Body of pancreas (tissue), 4 donors: ENCODE data around the gene SLFN12L. TPM values are rescaled to one million over a fixed set of nuclear protein-coding genes. Genes with fewer than 3 reads are reported as not detected.
A peak's percentile ranks its signal among the peaks of the same experiment; 100 is the strongest.

Source experiments
- ATAC-seq: fragments of 150-250 bp; one replicate; pipeline ENCODE4 v1.9.1; 2016
- DNase-seq, 4 donors: peaks; one replicate each; pipeline ENCODE4 v3.0.0-alpha.2; 2019
- H3K27ac ChIP-seq, 4 donors: fragments of 200-600 bp; sonication (generic); 1 replicate in 3 of 4; 2 replicates in 1 of 4; pipeline versions ENCODE4 v1.5.1 to v1.6.1; 2016 to 2019; ENCODE audit warnings: mild to moderate bottlenecking in 1 of 4, mixed read lengths in 1 of 4, moderate library complexity in 1 of 4
- H3K27me3 ChIP-seq, 2 donors: fragments of 200-600 bp; sonication (generic); one replicate each; pipeline ENCODE4 v1.6.0; 2016; ENCODE audit warnings: mild to moderate bottlenecking in 1 of 2
- H3K36me3 ChIP-seq, 2 donors: fragments of 200-600 bp; sonication (generic); replicated peaks in 1 of 2; 2 replicates each; pipeline ENCODE4 v1.5.1; 2016; ENCODE audit warnings: low read depth in 2 of 2; ENCODE audit not compliant: insufficient read depth in 1 of 2
- H3K4me1 ChIP-seq: fragments of 200-600 bp; sonication (generic); one replicate; pipeline ENCODE4 v1.6.0; 2016
- H3K4me3 ChIP-seq, 2 donors: fragments of 200-600 bp; sonication (generic); 1 replicate in 1 of 2; 2 replicates in 1 of 2; pipeline ENCODE4 v1.5.1; 2016 to 2019
- H3K9me3 ChIP-seq, 3 donors: fragments of 200-600 bp; sonication (generic); 1 replicate in 2 of 3; 2 replicates in 1 of 3; pipeline ENCODE4 v1.5.1; 2016
- CTCF ChIP-seq, 7 experiments: fragments of 450-650 bp in 4 of 7; fragments of 200-600 bp in 3 of 7; sonication (generic) in 3 of 7; IDR thresholded peaks; one replicate each; pipeline ENCODE4 v1.5.1; 2016 to 2019; ENCODE audit warnings: antibody characterized with exemption in 7 of 7
- POLR2A ChIP-seq, 3 donors: fragments of 450-650 bp; IDR thresholded peaks; one replicate each; pipeline ENCODE4 v1.6.1; 2016; ENCODE audit warnings: antibody characterized with exemption in 3 of 3, mild to moderate bottlenecking in 2 of 3
- WGBS, 2 donors: methylation state at CpG; one replicate each; pipeline ENCODE4 v1.1.5; 2017; 5-methylcytosine and 5-hydroxymethylcytosine counted together
- intact Hi-C: fragments of 100-400 bp; cut with DNase I; formaldehyde crosslinking; loops from one replicate; pipeline ENCODE4 v1.15.1; 2023
- small RNA-seq: library from RNA; depleted of rRNA; stranded (forward); fragments of <200 nt; gene quantifications from one replicate; pipeline ENCODE3, GENCODE V24; 2016
- total RNA-seq, 2 donors: library from RNA; depleted of rRNA; stranded (reverse); fragments of >200 nt; gene quantifications; one replicate each; pipeline ENCODE4 v1.1.0, GENCODE V29; 2016

SLFN12L gene
- total RNA-seq, 2 donors from 2014 or later, result 0.78 to 1.6 TPM

- TF ChIP-seq POLR2A (IDR thresholded peaks at IDR 0.05) (no peak), CTCF (IDR thresholded peaks at IDR 0.05) (no peak)
- Histone ChIP-seq H3K4me3 (no peak overlapping the region), H3K27ac (no peak overlapping the region), H3K4me1 (peaks cover 18% of the 10 kb centered on the region), H3K36me3 (no peaks in the 10 kb centered on the region), H3K9me3 (no peaks in the 10 kb centered on the region), H3K27me3 (no peaks in the 10 kb centered on the region)
- intact Hi-C loops, result no loop called here
- WGBS, 2 donors, result 66 to 75% methylated on average over 2 of the region's 2 CpGs
- DNase-seq (no peak), ATAC-seq (no peak)
Observed at GRCh38 chr17:35429702-35430101, 107.8 kb downstream of the SLFN12L start.

GRCh38 chr17:35428229-35428628 lies 109.2 kb downstream of the SLFN12L start:
- Histone ChIP-seq H3K27me3 (no peaks in the 10 kb centered on the region), H3K27ac (no peak overlapping the region), H3K9me3 (no peaks in the 10 kb centered on the region), H3K36me3 (no peaks in the 10 kb centered on the region), H3K4me1 (peaks cover 9% of the 10 kb centered on the region), H3K4me3 (no peak overlapping the region)
- intact Hi-C loops, result no loop called here
- TF ChIP-seq POLR2A (IDR thresholded peaks at IDR 0.05) (no peak), CTCF (IDR thresholded peaks at IDR 0.05) (no peak)
- WGBS, 2 donors, result 81 to 84% methylated on average over 2 of the region's 2 CpGs
- DNase-seq, result no peak
- ATAC-seq, result no peak

- ATAC-seq (no peak), DNase-seq (no peak)
- no peak overlapping the region for H3K4me3 ChIP-seq
- intact Hi-C loops, result no loop called here
- TF ChIP-seq CTCF (IDR thresholded peaks at IDR 0.05) (no peak), POLR2A (IDR thresholded peaks at IDR 0.05) (no peak)
- 84% methylated on average over 4 of the region's 4 CpGs for WGBS, 2 donors
- no peaks in the 10 kb centered on the region for H3K27me3 ChIP-seq
- H3K4me1 ChIP-seq, result no peaks in the 10 kb centered on the region
- no peaks in the 10 kb centered on the region for H3K36me3 ChIP-seq
- H3K9me3 ChIP-seq, result no peaks in the 10 kb centered on the region
- no peak overlapping the region for H3K27ac ChIP-seq
Observed at GRCh38 chr17:35423761-35424160, 113.7 kb downstream of the SLFN12L start.

Small RNAs within 50 kb of the gene (small RNA-seq; reads per million reads assigned to genes)
- gene AC015911.1 (not detected), gene SNORD7 (252 reads per million, percentile 97 among the genes with 10 or more reads in this experiment)

Other genes starting within 250 kb of the SLFN12L start
- 10 to 100 TPM in 1 of 2 donors, 1 to 10 TPM in 1; 9.2 to 16.6 TPM for gene SLFN11, start 164.1 kb downstream of the SLFN12L start, total RNA-seq
- 1 to 10 TPM; 4.9 to 6.0 TPM for gene SLFN12, start 105.2 kb downstream of the SLFN12L start, total RNA-seq
- gene SLFN13, start 88.9 kb downstream of the SLFN12L start, total RNA-seq, result 1 to 10 TPM; 2.1 to 2.3 TPM
- not detected for gene SLFN14, start 23.1 kb upstream of the SLFN12L start, total RNA-seq
- gene PEX12, start 40.9 kb upstream of the SLFN12L start, total RNA-seq, result 1 to 10 TPM; 3.0 to 3.4 TPM
- gene AP2B1, start 49.6 kb upstream of the SLFN12L start, total RNA-seq, result 10 to 100 TPM; 29.3 to 43.6 TPM
- gene RASL10B, start 194.0 kb upstream of the SLFN12L start, total RNA-seq, result 10 to 100 TPM in 1 of 2 donors, 1 to 10 TPM in 1; 8.8 to 17.8 TPM
- not detected for gene GAS2L2, start 215.6 kb upstream of the SLFN12L start, total RNA-seq
- gene C17orf50, start 223.2 kb upstream of the SLFN12L start, total RNA-seq, result not detected